ENCODE results near the gene SEH1L.

GRCh38 chr18:12943215-12943614 is 4.6 kb upstream of the SEH1L start:
- TF ChIP-seq CTCF (IDR thresholded peaks at IDR 0.05; ENCODE audit: low read length) (no peak), EZH2 (IDR thresholded peaks at IDR 0.05; ENCODE audit: borderline replicate concordance, low read length) (no peak)
